ENCODE measurements around the gene DOCK11. TPM values are rescaled to one million over a fixed set of nuclear protein-coding genes. Genes with fewer than 3 reads are reported as not detected.

DOCK11 gene
- total and polyA plus RNA-seq, 2 donors (not counting 3 experiments of a cell fraction or from before 2014, with no cell fraction given): 0.37 to 0.86 TPM

DNA sequence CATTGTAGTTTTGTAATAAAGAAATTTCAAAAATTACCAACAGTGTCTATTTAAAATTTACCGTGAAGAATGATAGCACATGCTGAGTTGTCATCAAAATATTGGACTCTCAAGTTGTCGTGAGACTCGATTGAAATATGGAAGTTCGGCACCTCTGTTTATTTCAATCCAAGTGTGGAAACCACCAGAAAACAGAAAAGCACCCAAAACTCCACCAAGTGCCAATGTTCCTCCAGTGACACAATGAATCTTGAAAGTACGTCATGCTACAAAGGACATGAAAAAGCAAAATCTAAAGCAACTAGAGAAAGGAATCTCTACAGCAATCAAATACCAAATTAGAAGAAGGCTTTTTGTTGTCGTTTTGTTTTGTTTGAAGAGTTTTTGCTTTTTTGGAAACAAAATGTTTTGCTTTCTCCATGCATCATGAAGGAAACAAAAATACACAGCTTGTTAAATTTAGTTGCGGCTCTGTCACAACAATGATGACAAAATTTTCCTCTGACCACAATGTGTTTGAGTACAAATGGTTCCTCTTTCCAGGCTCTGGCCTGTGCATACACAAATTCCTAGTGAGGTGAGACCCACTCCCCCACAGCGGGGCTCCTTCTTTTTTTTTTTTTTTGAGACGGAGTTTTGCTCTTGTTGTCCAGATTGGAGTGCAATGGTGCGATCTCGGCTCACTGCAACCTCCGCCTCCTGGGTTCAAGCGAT, 222.2 kb downstream of the DOCK11 start:
- no peak for FAIRE-seq
- DNase-seq (ENCODE audit: low read depth, low spot score): no peak
- no peaks in the 10 kb centered on the region for H3K9me3 ChIP-seq (replicated peaks; ENCODE audit: control insufficient read depth, insufficient read depth, low read length)
- no peaks in the 10 kb centered on the region for H3K79me2 ChIP-seq (ENCODE audit: control insufficient read depth, insufficient read depth, low read length)
- no peak overlapping the region for H3K4me2 ChIP-seq (ENCODE audit: insufficient read depth, low read length)
- no TSS peak for BruUV-seq (replicated peaks)
- no peak overlapping the region for H3K4me3 ChIP-seq (replicated peaks in 1 of 3; ENCODE audit: insufficient read depth in 1 of 3, low read depth in 1 of 3, low read length in 3 of 3)
- ChIA-PET CTCF (no interaction called here), POLR2A (no interaction called here)
- dilution Hi-C loops (cut with MboI; ENCODE audit: extremely low pct_ligation_motif_present, low sequenced_read_pairs): no loop called here
- H3K27ac ChIP-seq (ENCODE audit: insufficient read depth, low read depth, low read length): no peak overlapping the region
- H3K27me3 ChIP-seq (ENCODE audit: control insufficient read depth in 2 of 2, insufficient read depth in 2 of 2, low read length in 2 of 2): no peaks in the 10 kb centered on the region
- no peaks in the 10 kb centered on the region for H3K4me1 ChIP-seq (ENCODE audit: control insufficient read depth, extremely low read depth, insufficient read depth, low read length)
- H3K9me1 ChIP-seq (replicated peaks; ENCODE audit: control insufficient read depth, extremely low read depth, insufficient read depth, low read length): no peaks in the 10 kb centered on the region
- TF ChIP-seq, protein P1, sequence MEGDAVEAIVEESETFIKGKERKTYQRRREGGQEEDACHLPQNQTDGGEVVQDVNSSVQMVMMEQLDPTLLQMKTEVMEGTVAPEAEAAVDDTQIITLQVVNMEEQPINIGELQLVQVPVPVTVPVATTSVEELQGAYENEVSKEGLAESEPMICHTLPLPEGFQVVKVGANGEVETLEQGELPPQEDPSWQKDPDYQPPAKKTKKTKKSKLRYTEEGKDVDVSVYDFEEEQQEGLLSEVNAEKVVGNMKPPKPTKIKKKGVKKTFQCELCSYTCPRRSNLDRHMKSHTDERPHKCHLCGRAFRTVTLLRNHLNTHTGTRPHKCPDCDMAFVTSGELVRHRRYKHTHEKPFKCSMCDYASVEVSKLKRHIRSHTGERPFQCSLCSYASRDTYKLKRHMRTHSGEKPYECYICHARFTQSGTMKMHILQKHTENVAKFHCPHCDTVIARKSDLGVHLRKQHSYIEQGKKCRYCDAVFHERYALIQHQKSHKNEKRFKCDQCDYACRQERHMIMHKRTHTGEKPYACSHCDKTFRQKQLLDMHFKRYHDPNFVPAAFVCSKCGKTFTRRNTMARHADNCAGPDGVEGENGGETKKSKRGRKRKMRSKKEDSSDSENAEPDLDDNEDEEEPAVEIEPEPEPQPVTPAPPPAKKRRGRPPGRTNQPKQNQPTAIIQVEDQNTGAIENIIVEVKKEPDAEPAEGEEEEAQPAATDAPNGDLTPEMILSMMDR (IDR thresholded peaks at IDR 0.05; ENCODE audit: extremely low read depth in 1 of 2, insufficient read depth in 1 of 2, low read depth in 1 of 2, low read length in 2 of 2): no peak
- TF ChIP-seq MYC (IDR thresholded peaks at IDR 0.05; ENCODE audit: low read depth, low read length) (no peak), POLR2A (IDR thresholded peaks at IDR 0.05; ENCODE audit: low read depth, low read length) (no peak), GATA2 (IDR thresholded peaks at IDR 0.05; ENCODE audit: insufficient read depth, insufficient read length, low read depth, low read length) (no peak), FOS (IDR thresholded peaks at IDR 0.05; ENCODE audit: borderline replicate concordance, insufficient read depth, low read length) (no peak), EZH2 (IDR thresholded peaks at IDR 0.05; ENCODE audit: borderline replicate concordance, low read depth, low read length, severe bottlenecking) (no peak)
- no peak overlapping the region for H3K9ac ChIP-seq (replicated peaks; ENCODE audit: extremely low read depth, insufficient read depth, low read length)
- intact Hi-C loops (cut with micrococcal nuclease): no loop called here
- no peak overlapping the region for H2AFZ ChIP-seq (ENCODE audit: low read depth, low read length)
- no peaks in the 10 kb centered on the region for H4K20me1 ChIP-seq (replicated peaks; ENCODE audit: control insufficient read depth, extremely low read depth, insufficient read depth, low read length)
- no peaks in the 10 kb centered on the region for H3K36me3 ChIP-seq (ENCODE audit: control insufficient read depth in 2 of 2, extremely low read depth in 1 of 2, insufficient read depth in 2 of 2, low read length in 2 of 2)
